SKM-1 (cell line): Measurements from ENCODE around the gene MICALL1.
"Not testable (repeated sequence)": the region's sequence is repeated elsewhere in the genome, so short reads cannot be mapped to it uniquely, and the experiment has no call there.

Source experiments
- DNase-seq: peaks from one replicate; lab custom pipeline; 2025; ENCODE audit not compliant: unreplicated experiment; lab: John Stamatoyannopoulos, UW

The MICALL1 gene

GRCh38 chr22:37929390-37929789, 23.3 kb downstream of the MICALL1 start:
- DNase-seq, result no peak

- no peak for DNase-seq
Observed at GRCh38 chr22:37930270-37930951, 24.3 kb downstream of the MICALL1 start.

GRCh38 chr22:37930952-37931440, 24.9 kb downstream of the MICALL1 start:
- DNase-seq, result no peak

- no peak for DNase-seq
Observed at GRCh38 chr22:37931893-37932389, 25.8 kb downstream of the MICALL1 start.

- DNase-seq, result no peak
Observed at GRCh38 chr22:37932401-37932800, 26.3 kb downstream of the MICALL1 start.

- DNase-seq, result no peak
Observed at GRCh38 chr22:37932821-37933578, 26.9 kb downstream of the MICALL1 start.

GRCh38 chr22:37933711-37934376, 27.7 kb downstream of the MICALL1 start:
- peak; percentile 65 for DNase-seq

- peak; percentile 81 for DNase-seq
Observed at GRCh38 chr22:37940698-37941376, 34.7 kb downstream of the MICALL1 start.

- DNase-seq, result no peak
Observed at GRCh38 chr22:37942133-37942532, 36.0 kb downstream of the MICALL1 start.

GRCh38 chr22:37943136-37943824, 37.2 kb downstream of the MICALL1 start:
- DNase-seq, result no peak

GRCh38 chr22:37943825-37944198, 37.7 kb downstream of the MICALL1 start:
- no peak for DNase-seq

- not testable (repeated sequence) for DNase-seq
Observed at GRCh38 chr22:37944423-37944822, 38.3 kb downstream of the MICALL1 start.

- not testable (repeated sequence) for DNase-seq
Observed at GRCh38 chr22:37947142-37947795, 41.2 kb downstream of the MICALL1 start.

- no peak for DNase-seq
Observed at GRCh38 chr22:37951305-37951704, 45.2 kb downstream of the MICALL1 start.

- DNase-seq, result not testable (repeated sequence)
Observed at GRCh38 chr22:37952629-37953028, 46.5 kb downstream of the MICALL1 start.

GRCh38 chr22:37953062-37953436, 47.0 kb downstream of the MICALL1 start:
- DNase-seq, result no peak

GRCh38 chr22:37953437-37954179, 47.5 kb downstream of the MICALL1 start, which contains the start of the genes C22orf23 and POLR2F:
C22orf23 (minus strand) TSS chr22:37953601; CDS start chr22:37953149, 452 bp downstream.
POLR2F (plus strand) TSS chr22:37953699; CDS start chr22:37953788, 89 bp downstream.
- peak; percentile 97 for DNase-seq

GRCh38 chr22:37954686-37955085, 48.6 kb downstream of the MICALL1 start:
- no peak for DNase-seq

GRCh38 chr22:37955825-37956397, 49.8 kb downstream of the MICALL1 start:
- not testable (repeated sequence) for DNase-seq
